Ectodermal cell (in vitro differentiated cells): ENCODE results near the gene RRH.
"Not testable (repeated sequence)": the region's sequence is repeated elsewhere in the genome, so short reads cannot be mapped to it uniquely, and the experiment has no call there.

ENCODE experiments used
- H3K27ac ChIP-seq: 2 replicates; pipeline ENCODE4 v1.7.0; 2013; ENCODE audit warnings: mild to moderate bottlenecking, low read depth, low read length; ENCODE audit not compliant: insufficient read depth, poor library complexity, severe bottlenecking
- H3K27me3 ChIP-seq: 2 replicates; pipeline ENCODE4 v1.7.0; 2013; ENCODE audit warnings: mild to moderate bottlenecking, low read length; ENCODE audit not compliant: insufficient read depth, control insufficient read depth, poor library complexity, severe bottlenecking
- H3K36me3 ChIP-seq: one replicate; pipeline ENCODE4 v1.7.0; 2013; ENCODE audit warnings: low read length; ENCODE audit not compliant: control insufficient read depth, insufficient read depth
- H3K4me1 ChIP-seq: one replicate; pipeline ENCODE4 v1.7.0; 2013; ENCODE audit warnings: low read length; ENCODE audit not compliant: control insufficient read depth, insufficient read depth
- H3K4me3 ChIP-seq: 2 replicates; pipeline ENCODE4 v1.7.0; 2013; ENCODE audit warnings: low read depth, low read length, control low read depth; ENCODE audit not compliant: insufficient read depth
- H3K9me3 ChIP-seq: 2 replicates; pipeline ENCODE4 v1.7.0; 2013; ENCODE audit warnings: mild to moderate bottlenecking, low read length, moderate library complexity; ENCODE audit not compliant: control insufficient read depth
- WGBS, 2 experiments: methylation state at CpG; one replicate each; pipeline ENCODE4 v1.1.7; 2013; ENCODE audit warnings: missing lambda C conversion rate in 2 of 2; 5-methylcytosine and 5-hydroxymethylcytosine counted together

RRH gene

GRCh38 chr4:109836985-109837384 is 9.2 kb downstream of the RRH start:
- H3K27me3 ChIP-seq = no peaks in the 10 kb centered on the region
- no peaks in the 10 kb centered on the region for H3K9me3 ChIP-seq
- 83 to 100% methylated on average over 2 to 3 of the region's 3 CpGs for WGBS, 2 experiments
- no peak overlapping the region for H3K4me3 ChIP-seq
- no peak overlapping the region for H3K27ac ChIP-seq
- H3K36me3 ChIP-seq = no peaks in the 10 kb centered on the region
- H3K4me1 ChIP-seq = no peaks in the 10 kb centered on the region

GRCh38 chr4:109846395-109847098 is 18.8 kb downstream of the RRH start:
- Histone ChIP-seq H3K36me3 (no peaks in the 10 kb centered on the region), H3K4me3 (no peak overlapping the region), H3K27me3 (no peaks in the 10 kb centered on the region), H3K9me3 (no peaks in the 10 kb centered on the region), H3K4me1 (peaks cover 4% of the 10 kb centered on the region), H3K27ac (no peak overlapping the region)
- WGBS, 2 experiments = 78 to 84% methylated on average over 4 to 6 of the region's 6 CpGs

GRCh38 chr4:109847896-109848442 is 20.2 kb downstream of the RRH start, which contains the start of gene LRIT3:
TSS of gene LRIT3 (plus strand) at chr4:109848107. CDS start at chr4:109848202, 95 bp downstream.
- Histone ChIP-seq H3K4me1 (peaks cover 4% of the 10 kb centered on the region), H3K27ac (no peak within 1 kb of the TSS), H3K27me3 (no peaks in the 10 kb centered on the region), H3K4me3 (no peak within 1 kb of the TSS), H3K36me3 (no peaks in the 10 kb centered on the region), H3K9me3 (no peaks in the 10 kb centered on the region)
- whole genome bisulfite sequencing, 2 experiments = 84 to 85% methylated on average over 5 of the region's 5 CpGs

GRCh38 chr4:109848501-109848900 is 20.7 kb downstream of the RRH start:
- Histone ChIP-seq H3K4me3 (no peak overlapping the region), H3K4me1 (peaks cover 4% of the 10 kb centered on the region), H3K27ac (no peak overlapping the region), H3K9me3 (no peaks in the 10 kb centered on the region), H3K27me3 (no peaks in the 10 kb centered on the region), H3K36me3 (no peaks in the 10 kb centered on the region)
- 68 to 77% methylated on average over 2 of the region's 2 CpGs for WGBS, 2 experiments

GRCh38 chr4:109850601-109851000 is 22.8 kb downstream of the RRH start:
- H3K27ac ChIP-seq = no peak overlapping the region
- no peaks in the 10 kb centered on the region for H3K27me3 ChIP-seq
- peaks cover 4% of the 10 kb centered on the region for H3K4me1 ChIP-seq
- no peaks in the 10 kb centered on the region for H3K9me3 ChIP-seq
- H3K36me3 ChIP-seq = no peaks in the 10 kb centered on the region
- H3K4me3 ChIP-seq = no peak overlapping the region
- WGBS, 2 experiments = 82 to 83% methylated on average over 5 of the region's 5 CpGs

GRCh38 chr4:109859426-109860300 is 31.9 kb downstream of the RRH start:
- WGBS, 2 experiments = 82 to 83% methylated on average over 4 of the region's 4 CpGs
- not testable (repeated sequence) for H3K36me3 ChIP-seq, H3K4me1 ChIP-seq, H3K9me3 ChIP-seq, H3K27ac ChIP-seq, H3K27me3 ChIP-seq, H3K4me3 ChIP-seq

GRCh38 chr4:109861271-109861670 is 33.5 kb downstream of the RRH start:
- Histone ChIP-seq H3K36me3 (no peaks in the 10 kb centered on the region), H3K27me3 (no peaks in the 10 kb centered on the region), H3K9me3 (no peaks in the 10 kb centered on the region), H3K4me3 (no peak overlapping the region), H3K27ac (no peak overlapping the region), H3K4me1 (no peaks in the 10 kb centered on the region)
- 83 to 89% methylated on average over 1 to 2 of the region's 2 CpGs for WGBS, 2 experiments

GRCh38 chr4:109861916-109862511 is 34.2 kb downstream of the RRH start:
- Histone ChIP-seq H3K9me3 (no peaks in the 10 kb centered on the region), H3K36me3 (no peaks in the 10 kb centered on the region), H3K4me3 (no peak overlapping the region), H3K4me1 (no peaks in the 10 kb centered on the region), H3K27ac (no peak overlapping the region), H3K27me3 (no peaks in the 10 kb centered on the region)
- WGBS, 2 experiments = 90 to 93% methylated on average over 2 of the region's 3 CpGs

- H3K4me3 ChIP-seq = no peak overlapping the region
- no peaks in the 10 kb centered on the region for H3K4me1 ChIP-seq
- no peaks in the 10 kb centered on the region for H3K36me3 ChIP-seq
- no peaks in the 10 kb centered on the region for H3K27me3 ChIP-seq
- no peak overlapping the region for H3K27ac ChIP-seq
- no peaks in the 10 kb centered on the region for H3K9me3 ChIP-seq
Measured at GRCh38 chr4:109864134-109864533, 36.4 kb downstream of the RRH start.

- H3K27ac ChIP-seq = no peak overlapping the region
- 68 to 70% methylated on average over 5 of the region's 5 CpGs for WGBS, 2 experiments
Measured at GRCh38 chr4:109870061-109870460, 42.3 kb downstream of the RRH start.

More at GRCh38 chr4:109870061-109870460, 42.3 kb downstream of the RRH start:
- Histone ChIP-seq H3K4me3 (no peak overlapping the region), H3K9me3 (no peaks in the 10 kb centered on the region), H3K4me1 (no peaks in the 10 kb centered on the region), H3K36me3 (no peaks in the 10 kb centered on the region), H3K27me3 (no peaks in the 10 kb centered on the region)
